ENCODE results near the gene DEUP1.
"Not testable (repeated sequence)": the region's sequence is repeated elsewhere in the genome, so short reads cannot be mapped to it uniquely, and the experiment has no call there.

Gene DEUP1, protein sequence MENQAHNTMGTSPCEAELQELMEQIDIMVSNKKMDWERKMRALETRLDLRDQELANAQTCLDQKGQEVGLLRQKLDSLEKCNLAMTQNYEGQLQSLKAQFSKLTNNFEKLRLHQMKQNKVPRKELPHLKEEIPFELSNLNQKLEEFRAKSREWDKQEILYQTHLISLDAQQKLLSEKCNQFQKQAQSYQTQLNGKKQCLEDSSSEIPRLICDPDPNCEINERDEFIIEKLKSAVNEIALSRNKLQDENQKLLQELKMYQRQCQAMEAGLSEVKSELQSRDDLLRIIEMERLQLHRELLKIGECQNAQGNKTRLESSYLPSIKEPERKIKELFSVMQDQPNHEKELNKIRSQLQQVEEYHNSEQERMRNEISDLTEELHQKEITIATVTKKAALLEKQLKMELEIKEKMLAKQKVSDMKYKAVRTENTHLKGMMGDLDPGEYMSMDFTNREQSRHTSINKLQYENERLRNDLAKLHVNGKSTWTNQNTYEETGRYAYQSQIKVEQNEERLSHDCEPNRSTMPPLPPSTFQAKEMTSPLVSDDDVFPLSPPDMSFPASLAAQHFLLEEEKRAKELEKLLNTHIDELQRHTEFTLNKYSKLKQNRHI

DNA sequence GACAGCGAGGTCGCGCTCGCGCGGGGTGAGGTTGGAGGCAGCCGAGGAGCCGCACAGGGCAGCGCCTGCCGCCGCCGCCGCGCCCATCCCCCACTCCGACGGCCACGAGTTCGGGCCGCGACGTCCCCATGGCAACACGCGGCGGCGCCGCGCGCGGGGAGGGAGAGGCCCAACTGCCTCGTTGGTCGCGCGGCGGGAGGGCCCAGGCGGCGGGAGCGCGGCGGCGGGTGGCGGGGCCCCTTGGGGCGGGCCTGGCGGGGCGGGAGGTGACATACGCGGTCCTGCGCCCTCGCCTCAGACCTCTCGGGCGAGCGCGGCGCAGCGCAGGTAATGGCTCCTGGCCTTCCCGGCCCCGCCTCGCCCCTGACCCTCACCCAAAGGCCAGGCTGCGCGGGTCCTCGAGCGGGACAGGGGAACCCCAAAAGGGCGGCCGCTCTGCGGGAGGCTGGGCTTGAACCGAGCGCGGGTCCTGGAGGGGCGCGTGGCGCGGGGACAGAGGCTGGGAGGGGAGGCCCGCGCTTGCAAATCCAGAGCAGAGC, at the start of gene DEUP1:
DEUP1 (plus strand) TSS at position 297 of the 539 bp plus-strand sequence. CDS start 1,518 bp downstream, outside the sequence.
- DNase-seq, result peak; percentile 26

DNA sequence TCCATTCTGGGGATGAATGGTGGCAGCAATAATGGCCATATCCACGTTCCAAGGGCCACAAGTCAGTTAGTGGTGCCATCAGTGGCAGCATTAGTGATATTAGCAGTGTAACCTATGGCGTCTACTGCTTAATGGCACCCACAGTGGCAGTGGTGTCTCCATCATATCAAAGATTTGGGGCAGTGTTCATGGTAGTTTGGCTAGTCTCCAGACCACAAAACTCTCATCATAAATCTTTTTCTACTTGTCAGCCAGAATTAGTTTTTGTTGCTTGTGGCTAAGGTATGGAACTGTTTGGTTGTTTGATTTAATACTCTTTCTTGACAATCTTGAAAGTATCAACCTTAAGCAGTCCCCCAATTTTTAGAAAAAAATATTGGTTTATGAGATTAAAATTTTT, 45.1 kb upstream of the DEUP1 start:
- DNase-seq, result no peak

- no peak for DNase-seq
Observed at GRCh38 chr11:93287434-93287833, 43.1 kb upstream of the DEUP1 start.

GRCh38 chr11:93288079-93288478, 42.5 kb upstream of the DEUP1 start:
- no peak for DNase-seq

DNA sequence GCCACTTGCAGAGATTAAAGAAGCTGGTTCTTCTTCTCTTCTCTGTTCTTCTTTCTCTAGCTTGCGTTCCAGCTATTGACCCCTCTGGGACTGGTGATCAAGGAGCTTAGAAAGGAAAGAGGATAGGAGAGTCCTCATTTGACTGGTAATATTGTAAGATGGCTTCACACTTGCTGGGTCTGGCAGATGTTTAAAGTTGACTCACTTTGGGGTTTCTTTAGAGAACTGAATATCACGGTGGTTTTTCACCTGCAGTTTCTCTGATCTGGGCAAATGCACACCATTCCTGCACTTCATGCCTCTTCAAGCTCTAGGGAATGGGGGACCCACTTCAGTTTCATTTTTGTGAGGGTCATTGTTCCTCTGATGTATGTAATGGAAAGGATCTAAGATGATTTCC, 41.8 kb upstream of the DEUP1 start:
- DNase-seq, result no peak

GRCh38 chr11:93289782-93290463, 40.6 kb upstream of the DEUP1 start:
- no peak for DNase-seq

GRCh38 chr11:93291110-93291509, 39.4 kb upstream of the DEUP1 start:
- DNase-seq, result no peak

DNA sequence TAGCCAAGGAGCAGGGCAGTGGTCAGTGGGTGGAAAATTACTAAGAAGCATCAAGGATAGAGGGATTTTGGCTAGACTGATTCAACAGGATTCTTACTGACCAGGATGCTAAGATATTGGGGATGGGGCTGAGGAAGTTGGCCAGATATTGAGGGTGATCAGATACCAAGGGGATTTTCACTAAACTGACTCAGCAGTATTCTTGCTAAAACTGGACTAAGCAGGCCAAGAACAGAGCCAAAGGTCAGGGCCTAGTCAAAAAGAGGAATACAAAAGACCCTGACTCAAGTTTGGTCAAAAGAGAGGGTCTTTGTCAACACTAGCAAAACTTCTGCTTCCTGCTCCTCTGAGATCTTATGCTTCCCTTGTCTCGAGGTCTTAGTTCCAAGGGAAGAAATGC, 38.6 kb upstream of the DEUP1 start:
- DNase-seq, result no peak

DNA sequence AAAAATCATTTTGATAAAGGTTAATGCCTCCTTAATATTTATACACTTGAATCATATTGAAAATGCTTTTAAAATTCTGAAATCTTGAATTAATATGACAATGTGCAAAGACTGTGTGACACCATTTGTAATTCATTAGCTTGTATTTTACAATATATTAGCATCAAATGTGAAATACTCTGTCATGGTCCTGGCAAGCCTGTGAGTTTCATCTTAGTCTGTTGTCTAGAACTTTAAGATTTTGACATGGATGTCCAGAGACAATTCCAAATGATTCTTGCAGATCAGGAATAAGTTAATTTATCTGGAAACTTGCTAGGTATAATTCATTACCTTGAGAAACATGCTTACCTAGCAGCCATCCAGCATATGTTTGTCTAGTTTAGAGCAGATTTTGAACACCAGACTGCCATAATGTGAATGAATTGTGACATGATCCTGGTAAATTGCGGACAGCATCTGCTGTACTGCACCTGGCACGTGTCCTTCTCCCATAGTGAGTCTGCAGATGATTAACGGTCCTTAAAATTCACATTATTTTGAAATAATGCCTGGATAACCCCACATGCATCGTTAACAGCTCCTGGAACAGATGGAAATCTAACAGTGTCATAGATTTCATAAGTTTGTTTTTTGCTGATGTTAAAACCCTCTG, 34.5 kb upstream of the DEUP1 start:
- no peak for DNase-seq

GRCh38 chr11:93303689-93304088, 26.9 kb upstream of the DEUP1 start:
- DNase-seq, result no peak

DNA sequence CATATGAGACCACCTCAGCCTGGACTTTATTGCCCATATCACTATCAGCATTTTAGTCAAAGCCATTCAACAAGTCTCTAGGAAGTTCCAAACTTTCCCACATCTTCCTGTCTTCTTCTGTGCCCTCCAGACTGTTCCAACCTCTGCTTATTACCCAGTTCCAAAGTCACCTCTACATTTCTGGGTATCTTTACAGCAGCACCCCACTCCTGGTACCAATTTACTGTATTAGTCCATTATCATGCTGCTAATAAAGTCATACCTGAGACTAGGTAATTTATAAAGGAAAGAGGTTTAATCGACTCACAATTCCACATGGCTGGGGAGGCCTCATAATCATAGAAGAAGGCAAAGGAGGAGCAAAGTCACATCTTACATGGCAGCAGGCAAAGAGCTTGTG, 16.1 kb upstream of the DEUP1 start:
- DNase-seq, result not testable (repeated sequence)

DNA sequence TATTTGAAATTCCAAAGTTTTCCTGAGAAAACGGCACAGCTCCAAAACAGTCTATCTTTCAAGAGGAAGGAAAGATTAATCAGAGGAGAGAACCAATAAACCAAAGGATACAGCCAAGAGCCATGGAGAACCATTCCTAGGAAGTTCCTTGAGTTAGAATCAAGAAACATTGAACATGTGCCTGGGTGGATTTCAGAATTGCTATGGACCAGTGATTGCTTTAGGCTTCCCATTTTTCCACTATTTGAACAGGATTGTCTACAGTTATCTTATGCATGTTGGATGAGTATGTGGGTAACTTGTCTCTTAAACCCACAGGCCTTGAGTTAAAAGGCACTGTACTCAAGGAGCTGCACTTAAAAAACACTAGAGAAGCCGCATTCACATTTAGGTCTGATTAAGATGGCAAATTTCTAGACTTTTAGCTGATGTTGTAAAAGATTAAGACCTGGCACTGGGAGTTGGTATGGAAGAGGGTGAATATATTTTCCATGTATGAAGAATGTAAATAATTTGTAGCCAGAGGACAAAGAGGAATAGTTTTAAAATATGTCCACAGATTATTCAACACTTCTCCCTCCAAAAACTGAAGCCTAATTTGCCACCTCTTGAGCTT, 11.2 kb upstream of the DEUP1 start:
- DNase-seq, result no peak

DNA sequence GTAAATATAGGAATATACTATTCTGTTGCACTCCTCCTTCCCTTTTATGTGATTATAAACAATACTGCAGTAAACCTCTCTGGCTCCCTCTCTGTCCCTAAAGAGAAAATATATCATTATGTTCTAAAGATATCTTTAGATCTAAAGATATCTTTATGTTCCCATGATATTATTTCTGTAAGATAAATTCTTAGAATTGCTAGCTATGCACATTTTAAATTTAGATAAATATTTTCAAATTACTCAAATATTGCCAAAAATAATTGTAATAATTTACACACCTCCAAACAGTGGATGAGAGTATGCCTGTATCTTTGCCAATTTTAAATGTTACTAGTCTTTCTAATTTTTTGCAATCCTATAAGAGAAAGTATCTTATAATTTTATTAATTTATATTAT, 10.3 kb upstream of the DEUP1 start:
- no peak for DNase-seq

DNA sequence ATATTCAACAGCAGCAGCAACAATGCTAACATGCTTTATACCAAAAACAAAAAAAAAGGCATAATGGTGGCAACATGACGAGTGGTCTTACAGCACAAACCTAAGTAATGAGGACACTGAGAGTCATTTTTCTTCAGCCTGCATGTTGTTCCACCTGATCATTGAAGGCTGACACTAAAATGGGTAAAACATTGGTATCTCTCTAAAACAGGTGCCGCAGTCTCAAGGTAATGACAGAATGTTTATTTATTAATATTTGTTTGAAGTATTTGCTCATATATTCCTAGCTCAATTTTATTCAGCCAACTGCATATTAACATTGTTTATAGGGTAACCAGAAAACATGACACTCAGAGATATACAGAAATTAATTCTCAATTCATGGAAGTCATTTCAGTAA, 8.3 kb upstream of the DEUP1 start:
- DNase-seq, result no peak

DNA sequence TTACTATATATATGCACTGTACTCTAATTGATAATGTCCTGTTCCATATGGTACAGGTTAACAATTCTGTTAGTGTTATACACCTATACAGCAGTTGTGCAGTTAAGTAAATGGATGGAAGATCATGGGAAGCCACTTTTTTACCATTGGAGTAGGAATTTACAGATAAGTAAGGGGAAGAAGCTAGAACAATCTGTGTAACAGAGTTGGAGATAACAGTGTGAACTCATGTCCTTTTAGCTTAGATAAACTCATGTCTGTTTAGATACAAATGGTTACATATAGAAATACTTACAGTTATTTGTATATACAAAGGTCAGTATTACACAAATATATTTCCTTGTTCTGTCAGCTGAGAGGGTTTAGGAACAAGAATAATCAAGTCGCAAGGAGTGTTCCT, 6.8 kb upstream of the DEUP1 start:
- no peak for DNase-seq

GRCh38 chr11:93324500-93324899, 6.0 kb upstream of the DEUP1 start:
- no peak for DNase-seq

DNA sequence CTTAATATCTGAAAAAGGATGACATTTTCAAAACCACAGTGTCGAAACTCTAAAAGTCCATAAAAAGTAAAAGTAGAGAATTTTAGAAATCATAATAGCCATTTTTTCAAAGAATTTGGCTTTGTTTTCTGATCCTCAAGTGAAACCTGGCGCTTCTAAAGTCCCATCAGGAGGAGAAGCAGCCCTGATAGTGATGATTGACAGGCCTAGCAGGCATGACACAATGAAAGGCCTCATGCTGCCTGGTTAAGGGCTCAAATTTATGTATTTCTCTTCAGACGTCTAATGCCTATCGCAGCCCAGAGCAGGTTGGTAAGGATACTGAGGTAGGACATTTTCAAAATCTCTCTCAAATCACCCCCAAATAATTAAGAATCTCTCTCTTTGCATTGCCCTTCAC, 3.9 kb upstream of the DEUP1 start:
- DNase-seq, result no peak

DNA sequence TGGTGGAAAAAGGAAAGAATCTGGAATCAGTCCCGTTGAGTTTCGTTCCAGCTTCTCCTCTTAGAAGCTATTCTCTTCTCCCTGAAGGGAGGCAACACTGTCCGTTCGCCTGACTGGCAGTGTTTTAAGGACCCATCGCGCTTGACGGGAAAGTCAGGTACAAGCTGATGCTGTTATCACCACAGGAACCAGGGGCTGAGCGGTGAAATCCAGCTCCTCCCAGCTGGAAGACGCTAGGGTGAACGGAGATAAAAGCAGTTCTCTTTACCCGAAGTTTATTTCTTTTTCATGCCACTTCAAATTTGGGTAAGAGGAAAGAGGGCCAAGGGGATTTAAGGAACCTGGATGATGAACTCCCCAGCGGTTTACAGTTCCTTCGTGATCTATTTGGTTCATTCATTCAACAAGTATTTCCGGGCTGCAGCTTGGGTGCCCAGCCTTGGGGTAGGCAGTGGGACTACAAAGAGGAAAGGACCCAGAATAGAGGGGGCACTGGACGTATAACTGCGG, 551 bp upstream of the DEUP1 start:
- peak; percentile 49 for DNase-seq

GRCh38 chr11:93340223-93340622, 9.7 kb downstream of the DEUP1 start:
- DNase-seq, result no peak

DNA sequence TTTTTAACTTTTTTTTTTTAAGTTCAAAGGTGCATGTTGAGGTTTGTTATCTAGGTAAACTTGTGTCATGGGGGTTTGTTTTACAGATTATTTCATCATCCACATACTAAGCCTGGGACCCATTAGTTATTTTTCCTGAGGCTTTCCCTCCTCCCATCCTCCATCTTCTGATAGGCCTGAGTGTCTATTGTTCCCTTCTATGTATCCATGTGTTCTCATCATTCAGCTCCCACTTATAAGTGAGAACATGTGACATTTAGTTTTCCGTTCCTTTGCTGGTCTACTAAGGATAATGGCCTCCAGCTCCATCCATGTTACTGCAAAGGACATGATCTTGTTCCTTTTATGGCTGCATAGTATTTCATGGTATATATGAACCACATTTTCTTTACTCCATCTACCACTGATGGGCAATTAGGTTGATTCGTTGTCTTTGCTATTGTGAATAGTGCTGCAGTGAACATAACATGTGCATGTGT, 14.4 kb downstream of the DEUP1 start:
- DNase-seq, result no peak

DNA sequence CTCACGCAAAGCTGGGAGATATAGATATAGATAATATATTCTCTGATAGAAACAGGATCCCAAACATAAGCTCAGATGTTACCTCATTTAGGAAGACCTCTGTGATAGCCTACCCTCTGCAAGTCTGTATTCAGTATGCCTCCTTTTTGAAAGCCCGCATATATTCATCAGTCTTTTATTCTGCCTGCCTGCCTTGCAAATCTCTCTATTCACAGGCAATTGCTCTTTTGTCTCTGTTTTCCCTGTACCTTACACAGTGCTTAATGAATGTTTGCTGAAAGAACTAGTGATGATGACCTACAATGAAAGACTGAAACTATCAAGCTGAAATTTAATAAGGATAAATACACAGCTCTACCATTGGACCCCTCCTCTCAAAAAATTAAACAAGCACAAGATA, 18.4 kb downstream of the DEUP1 start:
- no peak for DNase-seq

DNA sequence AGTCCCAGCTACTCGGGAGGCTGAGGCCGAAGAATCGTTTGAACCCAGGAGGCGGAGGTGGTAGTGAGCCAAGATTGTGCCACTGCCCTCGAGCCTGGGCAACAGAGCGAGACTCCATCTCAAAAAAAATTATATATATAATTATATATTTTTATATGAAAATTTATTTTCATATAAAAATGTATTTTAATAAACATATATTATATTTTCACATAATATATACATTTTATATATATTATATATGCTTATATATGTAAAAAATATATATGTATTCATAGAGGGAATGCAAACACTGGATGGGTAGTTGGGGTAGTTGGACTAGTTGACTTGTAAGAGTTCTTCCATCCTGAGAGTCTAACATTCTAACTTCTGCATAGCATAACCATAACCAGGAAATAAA, 20.3 kb downstream of the DEUP1 start:
- no peak for DNase-seq
